Hindlimb muscle (tissue), 1 donor: ENCODE measurements around the gene CARHSP1. TPM values are rescaled to one million over a fixed set of nuclear protein-coding genes. Genes with fewer than 3 reads are reported as not detected.
A peak's percentile ranks its signal among the peaks of the same experiment; 100 is the strongest.
"Not testable (repeated sequence)": the region's sequence is repeated elsewhere in the genome, so short reads cannot be mapped to it uniquely, and the experiment has no call there.

ENCODE experiments used
- DNase-seq: peaks from one replicate; pipeline ENCODE4 v3.0.0-alpha.2; 2013
- polyA plus RNA-seq: library from polyadenylated mRNA; unstranded; fragments of 120-200 nt; gene quantifications from one replicate; pipeline ENCODE4 v1.2.1, GENCODE V29; 2013; ENCODE audit not compliant: insufficient read length

Gene CARHSP1
- polyA plus RNA-seq, 1 donor: 141 TPM

DNA sequence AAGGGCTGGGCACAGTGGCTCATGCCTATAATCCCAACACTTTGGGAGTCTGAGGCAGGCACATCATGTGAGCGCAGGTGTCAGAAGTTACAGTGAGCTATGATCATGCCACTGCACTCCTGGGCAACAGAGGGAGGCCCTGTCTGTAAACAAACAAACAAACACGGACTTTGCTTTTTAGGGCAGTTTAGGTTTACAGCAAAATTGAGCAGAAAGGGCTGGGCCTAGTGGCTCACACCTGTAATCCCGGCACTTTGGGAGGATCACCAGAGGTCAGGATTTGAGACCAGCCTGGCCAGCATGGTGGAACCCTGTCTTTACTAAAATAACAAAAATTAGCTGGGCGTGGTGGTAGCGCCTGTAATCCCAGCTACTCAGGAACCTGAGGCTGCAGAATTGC, 3.3 kb upstream of the CARHSP1 start:
- DNase-seq: no peak

GRCh38 chr16:8869988-8870241, 1.1 kb upstream of the CARHSP1 start:
- not testable (repeated sequence) for DNase-seq

- no peak for DNase-seq
Observed at GRCh38 chr16:8869212-8869987, 594 bp upstream of the CARHSP1 start.

GRCh38 chr16:8867932-8868415, 832 bp downstream of the CARHSP1 start:
- DNase-seq: no peak

DNA sequence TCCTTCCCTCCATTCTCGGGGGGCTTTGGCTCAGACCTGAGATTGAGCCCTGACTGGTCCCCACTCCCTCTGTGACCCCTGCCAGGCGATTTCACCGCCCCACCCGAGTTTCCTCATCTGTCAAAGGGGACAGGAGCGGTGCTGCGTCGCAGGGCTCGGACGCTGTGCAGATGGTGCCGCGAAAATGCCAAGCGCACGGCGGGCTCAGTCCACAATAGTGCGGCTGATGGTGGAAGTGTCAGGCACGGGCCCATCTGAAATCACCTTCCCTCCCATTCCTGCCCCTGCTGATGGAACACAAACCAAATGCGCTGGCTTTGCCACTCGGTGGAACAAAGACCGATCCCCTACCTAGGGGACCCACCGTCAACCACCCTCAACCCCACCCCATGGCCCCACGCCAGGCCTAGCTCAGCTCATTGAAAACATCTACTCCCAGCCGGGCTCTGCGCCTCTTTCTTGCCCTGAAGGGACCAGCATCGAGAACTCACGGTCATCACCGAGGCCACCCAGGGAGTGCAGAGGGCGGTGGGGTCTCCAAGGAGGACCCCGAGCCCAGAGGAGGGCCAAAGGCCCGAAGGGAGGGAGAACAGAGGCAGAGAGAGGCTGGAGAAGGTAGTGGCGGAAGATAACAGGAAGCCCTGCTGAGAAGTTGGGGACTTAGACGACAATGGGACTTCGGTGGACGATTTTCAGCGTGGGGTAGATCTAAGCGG, 1.4 kb downstream of the CARHSP1 start:
- DNase-seq: no peak

DNA sequence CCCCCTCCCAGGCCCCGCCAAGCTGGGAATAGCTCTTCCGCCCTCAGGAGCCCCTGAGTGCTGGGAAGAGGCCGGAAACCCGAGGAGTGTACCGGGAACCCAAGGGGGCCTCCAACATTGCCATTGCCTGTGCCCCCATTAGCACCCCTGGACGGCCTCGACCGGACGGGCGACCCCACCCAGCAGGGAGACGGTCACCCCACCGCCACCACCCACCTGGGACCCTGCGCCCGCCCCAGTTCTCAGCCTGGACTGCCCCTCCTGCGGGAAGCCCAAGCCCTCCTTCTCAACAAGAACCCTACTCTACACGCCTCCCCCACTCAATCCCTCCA, 2.0 kb downstream of the CARHSP1 start:
- no peak for DNase-seq

DNA sequence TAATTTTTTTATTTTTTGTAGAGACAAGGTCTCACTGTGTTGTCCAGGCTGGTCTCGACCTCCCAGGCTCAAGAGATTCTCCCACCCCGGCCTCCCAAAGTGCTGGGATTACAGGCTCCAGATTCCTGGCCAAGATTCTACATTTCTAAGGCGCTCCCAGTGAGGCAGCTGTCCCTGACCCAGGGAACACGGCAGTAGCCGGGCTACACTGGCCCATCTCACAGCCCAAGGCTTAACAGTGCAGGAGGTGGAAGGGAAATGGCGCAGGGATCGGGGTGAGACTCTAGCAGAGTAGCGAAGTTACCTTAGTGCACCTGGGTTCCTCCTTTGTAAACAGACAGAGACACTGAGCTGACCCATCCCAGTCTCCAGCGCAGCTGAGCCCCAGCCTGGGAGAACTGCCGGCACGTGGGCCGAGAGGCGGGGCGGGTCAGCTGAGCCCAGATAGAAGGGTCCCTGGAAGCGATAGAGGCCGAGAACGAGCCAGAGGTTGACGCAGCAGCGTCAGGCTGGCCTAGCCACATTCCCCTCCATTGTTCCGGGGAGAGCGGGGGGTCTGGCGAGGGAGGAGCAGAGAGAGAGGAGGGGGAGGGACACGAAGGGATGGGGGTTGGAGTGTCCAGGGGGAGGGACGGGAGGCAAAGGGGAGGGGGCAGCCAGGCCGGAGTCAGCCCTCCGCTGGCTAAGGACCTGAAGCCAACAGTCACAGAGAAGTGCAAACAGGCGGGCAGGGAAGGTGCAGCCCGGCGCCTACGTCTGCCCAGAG, 2.5 kb downstream of the CARHSP1 start:
- DNase-seq: peak; percentile 74

DNA sequence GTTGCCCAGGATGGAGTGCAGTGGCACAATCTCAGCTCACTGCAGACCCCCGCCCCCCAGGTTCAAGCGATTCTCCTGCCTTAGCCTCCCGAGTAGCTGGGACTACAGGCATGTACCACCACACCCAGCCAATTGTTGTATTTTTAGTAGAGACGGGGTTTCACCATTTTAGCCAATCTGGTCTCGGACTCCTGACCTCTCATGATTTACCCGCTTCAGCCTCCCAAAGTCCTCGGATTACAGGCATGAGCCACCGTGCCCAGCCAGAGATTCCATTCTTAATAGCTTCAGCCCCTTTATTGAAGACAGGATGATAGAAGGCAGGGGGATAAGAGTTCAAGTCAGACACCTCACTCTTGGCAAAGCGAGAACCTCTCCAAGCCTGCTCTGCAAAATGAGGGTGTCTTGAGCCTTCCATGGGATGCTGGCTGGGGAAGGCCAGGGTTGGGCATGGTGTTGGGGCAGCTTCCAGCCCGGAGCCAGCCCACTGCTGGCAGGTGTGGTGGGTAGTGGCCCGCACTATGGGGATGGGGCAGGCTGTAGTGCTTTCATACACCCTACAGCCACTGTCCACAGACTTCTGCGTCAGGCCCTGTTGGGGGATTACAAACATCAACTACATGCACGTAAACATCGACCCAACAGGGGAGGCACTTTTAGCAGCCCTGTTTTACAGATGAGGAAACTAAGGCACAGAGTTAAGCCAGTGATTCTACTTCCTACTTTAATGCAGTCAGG, 3.5 kb downstream of the CARHSP1 start:
- no peak for DNase-seq

DNA sequence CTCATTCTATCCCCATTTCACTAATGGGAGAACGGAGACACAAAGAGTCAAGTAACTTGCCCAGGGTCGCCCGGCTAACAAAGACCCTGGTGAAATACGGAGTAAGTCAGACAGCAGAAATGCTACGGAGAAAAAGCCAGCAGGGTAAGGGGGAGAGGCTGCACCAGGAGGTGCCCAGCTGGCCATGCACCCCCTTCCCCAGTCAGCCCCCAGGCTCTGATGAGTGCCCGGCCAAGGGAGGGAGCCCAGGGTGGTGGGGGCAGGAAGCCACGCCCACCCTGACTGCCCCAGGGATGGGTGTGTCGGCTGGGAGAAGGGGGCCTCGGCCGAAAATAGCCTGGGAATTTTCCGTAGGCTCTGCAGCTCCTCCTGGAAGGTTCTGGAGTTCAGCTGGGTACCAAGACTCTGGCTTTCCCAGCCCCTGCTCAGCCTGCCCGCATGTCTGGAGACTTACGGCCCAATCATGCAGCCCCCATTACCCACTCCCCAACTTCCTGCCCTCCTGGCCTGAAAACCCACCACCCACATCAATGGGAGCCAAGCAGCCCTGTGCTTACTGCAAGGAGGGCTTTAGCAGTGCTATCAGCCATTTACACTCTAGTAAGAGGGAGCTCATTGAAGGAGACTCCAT, 4.2 kb downstream of the CARHSP1 start:
- no peak for DNase-seq

DNA sequence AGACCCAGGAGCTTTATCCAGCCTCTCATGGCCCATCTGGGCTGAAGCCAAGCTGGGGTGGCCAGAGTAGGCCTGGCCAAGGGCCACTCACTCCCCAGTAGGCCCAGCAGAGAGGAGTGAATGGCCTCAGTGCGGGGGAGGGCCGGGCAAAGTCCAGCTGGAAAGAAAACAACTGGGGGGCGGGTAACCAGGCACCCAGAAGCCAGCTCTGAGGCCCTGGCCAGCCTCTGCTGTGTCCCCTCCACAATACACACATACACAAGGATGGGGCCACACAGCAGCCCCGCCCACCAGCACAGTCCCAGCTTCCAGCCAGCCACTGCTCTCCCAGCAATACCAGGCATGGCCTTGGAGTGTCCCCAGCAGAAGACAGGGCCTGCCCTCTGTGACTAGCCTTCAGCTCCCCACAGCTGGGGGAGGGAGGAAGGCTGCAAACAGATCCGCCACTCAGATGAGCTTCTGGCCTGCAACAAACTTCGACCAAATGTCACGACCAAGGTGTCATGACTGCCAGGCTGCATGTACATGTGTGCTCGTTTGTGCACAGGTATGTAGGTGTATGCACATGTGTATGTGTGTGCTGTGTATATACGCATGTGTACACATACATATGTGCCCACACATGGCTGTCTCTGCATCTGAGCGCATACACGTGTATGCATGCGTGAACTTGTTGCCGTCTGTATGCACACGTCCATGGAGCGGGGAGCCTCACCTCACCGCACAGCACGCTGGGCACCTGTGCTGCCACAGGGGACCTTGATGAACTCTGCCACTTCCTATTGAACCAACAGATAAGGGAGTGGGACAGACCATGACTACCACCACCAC, 5.0 kb downstream of the CARHSP1 start:
- no peak for DNase-seq

- no peak for DNase-seq
Observed at GRCh38 chr16:8862309-8863130, 6.3 kb downstream of the CARHSP1 start.

GRCh38 chr16:8861563-8862308, 7.1 kb downstream of the CARHSP1 start:
- DNase-seq: no peak

DNA sequence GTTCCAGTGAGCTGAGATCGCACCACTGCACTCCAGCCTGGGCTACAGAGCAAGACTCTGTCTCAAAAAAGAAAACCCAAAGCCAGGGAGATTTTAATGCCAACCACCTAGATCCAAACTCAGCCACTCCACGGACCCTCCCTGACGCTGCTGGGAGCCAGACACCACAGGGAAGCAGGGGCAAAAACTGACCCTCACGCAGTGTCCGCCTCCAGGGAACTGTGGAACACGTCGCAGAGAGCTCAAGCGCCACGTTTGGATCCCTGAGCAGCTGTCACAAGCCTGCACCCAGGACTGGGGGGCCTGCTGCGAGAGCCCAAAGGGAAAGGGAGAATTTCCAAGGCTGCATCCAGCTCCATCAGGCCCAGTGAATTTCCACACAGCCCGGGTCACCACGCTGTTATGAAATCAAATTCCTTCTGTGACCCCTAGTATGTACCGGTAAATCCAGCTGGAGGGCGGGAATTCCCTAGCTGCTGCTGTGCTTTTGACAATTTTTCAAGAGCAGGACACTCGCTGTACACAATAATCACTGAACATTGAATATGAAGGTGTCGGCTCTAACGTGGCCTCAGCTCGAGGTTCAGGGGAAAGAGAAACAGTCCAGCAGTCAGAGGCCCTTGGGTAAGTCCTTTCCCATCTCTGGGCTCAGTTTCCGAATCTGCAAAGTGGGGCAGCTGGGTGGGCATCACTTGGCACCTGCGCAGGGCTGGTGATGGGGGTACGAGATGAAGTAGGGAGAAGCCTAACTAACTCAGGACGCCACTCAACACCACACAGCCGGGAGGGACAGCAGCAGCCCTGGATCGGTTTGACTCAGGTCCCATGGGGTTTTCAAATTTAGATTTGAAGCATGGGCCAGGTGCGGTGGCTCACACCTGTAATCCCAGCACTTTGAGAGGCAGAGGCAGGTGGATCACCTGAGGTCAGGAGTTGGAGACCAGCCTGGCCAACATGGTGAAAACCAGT, 8.6 kb downstream of the CARHSP1 start:
- DNase-seq: no peak

DNA sequence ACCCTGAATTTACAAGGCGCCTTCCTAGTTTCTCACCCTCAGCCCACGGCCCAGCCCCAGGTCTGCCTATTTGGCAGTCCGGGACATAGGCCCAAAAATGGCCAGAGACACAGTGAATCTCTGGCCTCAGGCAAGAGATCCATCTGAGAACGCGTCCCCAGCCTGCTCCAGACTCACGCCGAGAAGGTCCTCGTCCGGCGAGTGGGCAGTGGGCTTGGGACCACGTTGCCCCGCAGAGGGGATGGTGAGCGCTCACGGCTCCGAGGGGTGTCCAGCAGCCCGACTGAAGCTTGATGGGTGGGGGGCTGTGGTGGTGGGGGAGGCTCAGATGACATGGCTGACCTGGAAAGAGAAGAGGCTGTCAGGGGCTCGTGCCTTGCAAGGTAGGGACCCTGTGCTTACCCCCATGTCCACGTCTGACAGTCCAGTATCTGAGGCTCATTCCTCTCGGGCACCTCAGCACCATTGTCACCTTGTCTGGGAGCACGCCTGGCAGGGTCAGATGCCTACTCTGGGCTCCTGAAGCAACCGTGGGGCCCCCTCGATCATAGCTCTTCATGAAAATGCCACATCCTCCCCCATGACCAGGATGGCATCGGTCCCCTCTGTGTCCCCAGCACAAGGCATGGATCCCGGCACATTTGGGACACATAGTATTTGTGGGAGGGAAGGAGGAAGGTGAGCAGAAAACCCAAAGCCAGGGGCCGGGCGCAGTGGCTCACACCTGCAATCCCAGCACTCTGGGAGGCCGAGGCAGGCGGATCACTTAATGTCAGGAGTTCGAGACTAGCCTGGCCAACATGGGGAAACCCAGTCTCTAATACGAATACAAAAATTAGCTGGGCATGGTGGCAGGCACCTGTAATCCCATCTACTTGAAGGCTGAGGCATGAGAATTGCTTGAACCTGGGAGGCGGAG, 9.6 kb downstream of the CARHSP1 start:
- no peak for DNase-seq

- no peak for DNase-seq
Observed at GRCh38 chr16:8855972-8856371, 12.8 kb downstream of the CARHSP1 start.

DNA sequence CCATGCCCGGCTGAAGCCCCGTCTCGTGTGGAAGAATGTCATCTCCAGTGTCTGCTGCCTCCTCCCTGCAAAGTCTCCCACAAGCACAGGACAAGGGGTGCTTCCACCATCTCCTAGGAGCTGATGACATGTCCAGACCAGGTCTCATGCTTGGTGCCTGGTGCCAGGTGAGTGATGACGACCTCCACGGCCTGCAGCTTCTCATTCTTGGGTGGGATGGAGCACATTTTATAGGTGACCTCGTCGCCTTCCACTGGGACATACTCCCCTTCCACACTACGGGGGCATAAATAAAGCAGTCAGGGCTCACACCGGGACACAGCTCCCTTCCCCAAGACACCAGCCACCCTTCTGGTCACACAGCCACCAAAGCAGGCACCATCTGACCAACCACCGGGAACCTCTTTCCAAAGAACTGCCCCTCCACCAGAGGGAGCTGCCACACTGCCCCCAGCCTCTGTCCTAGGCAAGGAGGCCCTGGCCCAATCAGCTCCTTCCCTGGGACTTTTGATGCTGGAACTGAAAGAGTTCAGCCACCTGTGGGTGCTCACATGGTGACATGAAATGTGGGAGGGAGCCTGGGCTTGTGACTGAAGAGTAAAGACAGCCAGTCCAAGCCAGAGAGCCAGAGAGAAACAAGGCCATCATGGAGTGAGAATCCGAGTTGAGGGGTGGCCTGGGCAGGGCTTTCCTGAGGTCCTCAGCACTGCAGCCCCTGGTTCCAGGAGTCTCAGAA, 13.6 kb downstream of the CARHSP1 start:
- DNase-seq: no peak
